ENCODE data around the gene SRSF9. TPM values are rescaled to one million over a fixed set of nuclear protein-coding genes. Genes with fewer than 3 reads are reported as not detected.

Gene SRSF9
- total RNA-seq, 1 donor from 2014 or later, result 155 TPM

DNA sequence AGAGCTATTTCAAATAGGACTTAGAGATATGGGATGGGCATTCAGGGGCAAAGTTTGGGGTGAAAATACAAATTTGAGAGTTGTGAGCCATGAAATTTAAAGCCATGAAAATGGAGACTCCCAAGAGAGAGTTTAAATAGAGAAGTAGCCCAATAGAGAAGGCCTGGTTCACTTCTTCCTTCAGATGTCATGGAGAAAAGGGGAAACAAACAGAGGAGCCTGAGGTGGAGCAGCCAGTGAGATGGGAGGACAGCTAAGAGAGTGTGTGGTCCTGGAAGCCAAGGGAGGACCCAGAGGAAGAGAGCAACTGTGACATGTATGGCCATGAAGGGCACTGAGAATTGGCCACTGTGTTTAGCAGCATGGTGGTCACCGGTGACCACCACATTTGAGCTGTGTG lies 14.1 kb upstream of the SRSF9 start:
- no peak for DNase-seq (ENCODE audit: low spot score)

DNA sequence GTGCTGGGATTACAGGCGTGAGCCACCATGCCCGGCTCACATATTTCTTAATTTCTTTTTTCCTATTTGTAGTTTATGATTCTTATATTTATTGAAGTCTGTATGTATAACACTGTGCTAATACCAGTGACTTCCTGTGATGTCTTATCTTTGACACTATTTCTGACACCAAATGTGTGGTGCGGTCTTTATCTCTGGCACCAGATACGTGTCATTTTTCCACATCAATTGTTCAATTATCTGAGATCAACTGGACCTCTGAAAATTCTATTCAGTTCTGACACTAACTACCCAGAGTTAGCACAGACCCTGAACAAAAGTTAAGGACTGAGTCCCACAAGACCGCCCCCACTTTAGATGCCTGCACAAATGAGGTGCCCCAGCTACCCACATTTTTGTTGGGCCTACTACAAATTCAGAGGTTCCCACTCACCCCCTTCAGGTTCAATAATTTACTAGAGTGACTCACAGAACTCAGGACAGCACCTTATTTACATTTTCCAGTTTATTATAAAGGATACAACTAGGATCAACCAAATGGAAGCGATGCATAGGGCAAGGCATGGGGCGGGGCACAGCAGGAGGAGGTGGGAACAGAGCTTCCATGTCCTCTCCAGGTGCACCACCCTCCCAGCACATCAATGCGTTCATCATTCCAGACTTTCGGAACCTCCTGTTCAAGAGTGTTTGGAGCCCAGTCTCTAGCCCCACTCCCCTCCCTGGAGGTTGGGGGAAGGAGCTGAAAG lies 11.6 kb upstream of the SRSF9 start:
- DNase-seq (ENCODE audit: low spot score), result no peak

DNA sequence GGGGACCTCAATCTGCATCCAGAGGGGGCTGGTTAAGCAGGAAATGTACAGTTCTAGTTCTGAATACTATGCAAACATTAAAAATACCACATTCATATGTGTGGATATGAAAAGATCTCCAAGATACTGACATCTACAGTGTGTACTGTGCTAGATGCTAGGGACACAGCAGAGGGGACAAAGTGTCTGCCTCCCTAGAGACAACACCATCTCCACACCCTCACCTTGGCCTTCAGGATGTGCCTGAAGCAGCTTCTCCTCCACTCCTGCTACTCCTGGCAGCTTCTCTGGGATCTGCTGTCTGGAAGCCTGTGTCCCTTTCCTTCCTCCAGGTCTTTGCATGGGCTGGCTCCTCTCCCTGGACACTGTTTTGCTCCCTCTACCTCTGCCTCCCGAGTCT lies 10.7 kb upstream of the SRSF9 start:
- DNase-seq (ENCODE audit: low spot score), result no peak

DNA sequence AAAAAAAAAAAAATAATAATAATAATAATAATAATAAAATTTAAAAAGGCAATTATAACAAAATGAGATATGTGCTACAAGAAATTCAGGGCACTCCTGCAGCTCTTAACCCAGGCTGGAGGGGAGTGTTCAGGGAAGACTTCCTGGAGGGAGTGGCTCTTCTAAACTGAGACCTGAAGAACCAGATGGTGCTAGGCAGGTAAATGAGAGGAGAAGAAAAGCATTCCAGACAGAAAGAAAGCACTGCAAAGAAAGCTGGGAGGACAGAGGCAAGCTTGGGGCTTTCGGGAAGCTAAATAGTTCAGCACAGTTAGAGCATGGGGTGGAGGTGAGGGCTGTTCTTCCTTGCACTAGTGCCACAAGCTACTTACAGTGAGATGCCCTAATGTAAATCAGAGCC lies 9.9 kb upstream of the SRSF9 start:
- DNase-seq (ENCODE audit: low spot score), result no peak

DNA sequence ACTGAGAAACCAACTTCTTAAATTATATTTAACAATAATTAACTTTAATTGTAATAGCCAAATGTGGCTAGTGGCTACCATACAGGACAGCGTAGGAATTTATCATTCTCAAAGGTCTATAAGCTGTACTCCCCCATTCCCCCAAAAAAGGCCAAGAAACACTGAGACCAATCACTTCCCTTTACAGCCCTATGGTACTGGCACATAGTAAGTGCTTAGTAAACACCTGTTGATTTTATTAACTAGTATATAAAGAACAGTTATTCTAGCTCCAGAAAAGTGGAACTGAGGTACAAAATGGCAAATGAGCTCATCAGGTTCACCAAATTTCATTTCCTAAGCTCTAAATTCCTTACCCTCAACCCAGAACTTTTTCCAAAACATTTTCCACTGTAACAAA lies 6.1 kb upstream of the SRSF9 start:
- DNase-seq (ENCODE audit: low spot score), result no peak

DNA sequence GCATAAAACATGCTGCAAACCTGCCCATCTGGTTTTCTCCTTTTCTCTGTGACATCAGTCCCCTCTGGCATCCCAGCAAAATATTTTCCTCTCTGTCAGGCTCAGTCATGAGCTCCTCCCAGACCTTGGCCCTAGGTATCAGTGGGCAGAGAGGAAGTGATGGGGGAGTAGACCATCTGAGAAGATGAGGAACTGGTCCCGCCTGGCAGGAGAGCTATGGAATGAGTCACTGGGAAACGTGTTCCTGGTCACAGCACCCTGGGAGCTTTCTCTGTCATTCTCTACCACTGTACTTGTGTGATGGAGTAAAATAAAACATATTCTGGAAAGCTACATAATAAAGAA lies 5.0 kb upstream of the SRSF9 start:
- DNase-seq (ENCODE audit: low spot score), result peak; percentile 77

DNA sequence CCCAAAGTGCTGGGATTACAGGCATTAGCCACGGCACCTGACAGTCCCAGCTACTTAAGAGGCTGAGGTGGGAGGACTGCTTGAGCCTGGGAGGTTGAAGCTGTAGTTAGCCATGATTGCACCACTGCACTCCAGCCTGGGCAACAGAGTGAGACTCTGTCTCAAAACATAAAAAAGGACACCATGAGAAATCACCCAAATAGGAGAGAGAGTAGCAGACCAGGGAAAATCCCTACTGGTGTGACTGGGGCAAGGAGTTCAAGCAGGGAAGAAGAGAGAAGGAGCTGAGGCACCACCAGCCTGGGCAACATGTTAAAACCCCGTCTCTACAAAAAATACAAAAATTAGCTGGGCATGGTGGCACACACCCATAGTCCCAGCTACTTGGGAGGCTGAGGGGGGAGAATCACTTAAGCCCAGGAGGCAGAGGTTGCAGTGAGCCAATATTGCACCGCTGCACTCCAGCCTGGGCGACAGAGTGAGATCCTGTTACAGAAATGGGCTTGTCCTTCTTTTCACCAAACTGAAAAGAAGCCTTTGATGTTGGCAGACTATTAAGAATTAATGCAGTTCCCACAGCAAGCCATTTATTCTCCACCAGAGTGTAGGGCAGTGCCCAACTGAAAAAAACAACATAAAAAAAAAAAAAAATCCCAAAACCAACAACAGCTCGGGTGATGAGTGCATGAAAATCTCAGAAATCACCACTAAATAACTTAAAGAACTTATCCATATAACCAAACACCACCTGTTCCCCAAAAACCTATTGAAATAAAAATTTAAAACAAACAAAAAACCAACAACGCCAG lies 4.5 kb upstream of the SRSF9 start:
- no peak for DNase-seq (ENCODE audit: low spot score)

DNA sequence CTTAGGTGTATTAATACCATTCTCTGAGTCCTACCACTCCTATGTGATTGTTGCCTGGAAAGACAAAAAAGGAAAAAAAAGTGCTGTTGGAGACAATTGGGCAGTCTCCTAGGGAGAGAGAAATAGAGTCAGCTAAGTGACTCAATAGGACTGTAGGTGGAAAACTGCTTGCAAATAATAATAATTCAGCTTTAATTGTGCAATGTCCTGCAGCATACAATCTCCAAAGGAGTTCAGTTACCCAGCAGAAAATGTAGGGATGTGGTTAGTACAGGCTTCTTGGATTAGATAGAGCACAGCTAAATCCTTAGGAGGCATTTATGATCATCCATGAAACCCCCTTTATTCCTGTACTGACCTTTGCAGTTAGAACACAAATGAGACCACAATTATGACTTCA lies 3.0 kb upstream of the SRSF9 start:
- no peak for DNase-seq (ENCODE audit: low spot score)

DNA sequence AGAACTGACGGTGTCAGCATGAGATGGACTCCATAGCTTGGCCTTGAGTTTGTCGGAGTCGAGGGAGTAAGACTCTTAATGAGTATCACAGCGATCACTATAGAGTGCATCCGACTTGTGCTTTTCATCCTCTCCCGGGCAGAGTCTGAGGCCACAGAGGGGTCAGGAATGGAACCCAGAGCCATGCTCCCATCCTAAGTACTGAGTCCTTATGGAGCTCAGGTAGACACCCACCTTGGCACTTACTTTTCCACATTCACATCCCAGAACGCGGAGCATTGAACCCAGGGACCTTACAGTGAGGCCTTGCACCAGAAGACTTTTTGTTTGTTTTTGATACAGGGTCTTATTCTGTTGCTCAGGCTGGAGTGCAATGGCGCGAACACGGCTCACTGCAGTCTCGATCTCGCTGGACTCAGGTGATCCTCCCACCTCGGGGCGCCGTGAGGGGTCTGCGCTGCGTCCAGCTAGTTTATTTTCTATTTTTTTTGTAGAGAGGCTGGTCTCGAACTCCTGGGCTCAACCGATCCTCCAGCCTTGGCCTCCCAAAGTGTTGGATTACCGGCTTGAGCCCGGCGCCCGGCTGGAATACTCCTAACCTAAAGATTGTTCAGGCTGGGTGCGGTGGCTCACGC lies 719 bp upstream of the SRSF9 start:
- DNase-seq (ENCODE audit: low spot score), result no peak

DNA sequence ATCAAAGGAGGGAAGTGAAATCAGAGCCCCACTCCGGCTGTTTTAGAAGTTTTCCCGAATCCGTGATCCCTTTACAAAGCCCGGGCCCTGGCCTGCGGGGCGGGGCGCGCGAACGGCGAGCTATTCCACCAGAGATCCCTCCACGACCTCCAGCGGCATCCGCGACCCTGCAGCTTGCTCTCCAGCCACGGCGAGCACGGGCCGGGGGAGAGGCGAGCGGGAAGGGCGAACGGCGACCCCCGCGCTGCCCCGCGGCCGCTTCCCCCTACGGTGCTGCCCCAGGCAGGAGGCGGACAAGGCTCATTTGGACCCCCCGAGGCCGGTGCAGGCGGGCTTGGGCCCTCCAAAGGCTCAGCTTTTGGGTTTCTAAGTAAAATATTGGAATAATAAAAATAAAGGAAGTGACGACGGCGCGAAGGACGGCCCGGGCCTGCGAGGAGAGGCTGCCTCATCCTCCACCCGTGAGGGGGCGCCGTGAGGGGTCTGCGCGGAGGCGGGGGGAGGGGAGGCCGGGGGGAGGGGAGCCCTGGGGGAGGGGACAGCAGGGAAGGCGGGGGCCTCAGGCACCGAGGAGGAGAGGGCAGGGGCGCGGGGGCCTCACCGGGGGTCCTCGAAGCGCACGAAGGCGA lies 613 bp downstream of the SRSF9 start:
- peak; percentile 48 for DNase-seq (ENCODE audit: low spot score)

DNA sequence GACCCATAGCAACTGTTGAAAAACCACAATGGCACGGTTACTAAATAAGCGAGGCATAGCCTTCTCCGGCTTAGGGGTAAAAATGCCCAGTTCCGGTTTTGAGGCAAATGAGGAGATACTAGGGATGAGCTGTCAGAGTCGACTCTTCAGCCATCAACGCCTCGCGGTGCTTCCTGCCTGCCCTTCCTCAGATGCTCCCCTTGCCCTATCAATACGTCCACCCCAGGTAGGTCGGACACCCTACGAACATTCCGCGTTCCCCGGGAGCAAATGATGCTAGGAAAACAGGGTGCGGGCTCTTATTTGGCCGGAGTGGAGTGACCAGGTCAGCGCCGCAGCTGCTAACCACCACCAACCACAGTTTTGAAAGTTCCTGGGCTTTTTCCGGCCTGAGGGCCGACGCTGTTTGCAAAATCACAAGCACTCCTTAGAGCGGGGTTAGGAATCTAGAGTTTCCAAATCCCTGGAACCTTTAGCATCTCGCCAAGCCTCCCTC lies 1.2 kb downstream of the SRSF9 start:
- DNase-seq (ENCODE audit: low spot score), result peak; percentile 47

DNA sequence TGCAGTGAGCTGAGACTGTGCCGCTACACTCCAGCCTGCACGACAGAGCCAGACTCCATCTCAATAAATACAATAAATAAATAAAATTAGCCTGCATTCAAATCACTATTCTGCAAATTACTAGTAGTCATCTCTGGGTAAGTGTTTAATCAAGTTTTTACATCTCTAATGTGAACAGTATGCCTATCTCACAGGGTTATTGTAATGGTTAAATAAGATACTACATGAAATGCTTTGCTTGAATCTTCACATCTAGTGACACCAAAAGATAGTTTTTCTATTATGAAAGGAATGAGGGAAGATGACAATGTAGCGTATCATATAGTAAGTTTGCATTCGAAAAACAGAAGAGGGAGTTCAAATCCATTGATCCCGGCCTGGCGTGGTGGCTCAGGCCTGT lies 2.1 kb downstream of the SRSF9 start:
- no peak for DNase-seq (ENCODE audit: low spot score)

DNA sequence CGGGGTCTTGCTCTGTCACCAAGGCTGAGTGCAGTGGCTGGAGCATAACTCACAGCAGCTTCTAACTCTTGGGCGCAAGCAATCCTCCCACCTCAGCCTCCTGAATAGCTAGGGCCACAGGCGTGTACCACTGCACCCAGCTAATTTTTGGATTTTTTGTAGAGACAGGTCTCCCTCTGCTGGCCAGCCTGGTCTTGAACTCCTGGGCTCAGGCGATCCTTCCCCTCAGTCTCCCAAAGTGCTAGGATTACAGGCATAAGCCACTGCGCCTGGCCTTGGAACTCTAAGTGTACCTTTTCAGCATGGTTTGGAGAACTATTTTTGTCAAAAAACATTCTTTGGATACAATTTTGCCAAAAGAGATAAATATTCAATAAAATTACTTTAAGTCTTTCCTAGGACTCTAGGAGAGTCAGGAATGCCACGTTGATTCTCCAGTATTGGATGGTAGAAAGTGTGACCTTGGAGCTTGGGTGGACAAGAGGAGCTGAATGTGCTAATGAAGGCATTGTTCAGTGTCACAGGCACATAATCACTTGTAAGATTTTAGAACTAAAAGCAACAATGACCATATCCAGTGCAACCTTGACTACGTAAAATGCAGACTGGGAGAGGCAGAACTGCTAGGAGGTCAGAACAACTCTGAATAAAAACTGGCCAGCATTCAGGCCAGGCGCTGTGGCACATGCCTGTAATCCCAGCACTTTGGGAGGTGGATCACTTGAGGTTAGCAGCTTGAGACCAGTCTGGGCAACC lies 2.8 kb downstream of the SRSF9 start:
- DNase-seq (ENCODE audit: low spot score), result no peak

DNA sequence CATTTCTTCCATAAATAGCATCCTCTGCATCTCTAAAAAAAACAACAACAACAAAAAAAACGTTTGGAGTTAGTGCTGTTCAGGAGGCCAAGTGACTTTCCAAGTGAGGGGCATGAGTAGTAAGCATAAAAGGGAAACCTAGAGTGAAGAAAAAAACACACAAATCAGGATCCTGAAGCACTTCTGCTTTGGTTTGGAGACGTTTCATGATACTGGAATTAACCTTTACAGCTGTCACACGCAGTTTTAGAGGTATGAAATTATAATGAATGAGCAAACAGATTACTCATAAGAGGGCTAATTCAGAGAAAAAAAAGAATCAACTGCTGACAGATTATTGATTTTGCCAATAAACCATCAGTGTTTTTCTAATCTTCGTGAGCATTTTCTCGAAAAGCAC lies 3.8 kb downstream of the SRSF9 start:
- no peak for DNase-seq (ENCODE audit: low spot score)

DNA sequence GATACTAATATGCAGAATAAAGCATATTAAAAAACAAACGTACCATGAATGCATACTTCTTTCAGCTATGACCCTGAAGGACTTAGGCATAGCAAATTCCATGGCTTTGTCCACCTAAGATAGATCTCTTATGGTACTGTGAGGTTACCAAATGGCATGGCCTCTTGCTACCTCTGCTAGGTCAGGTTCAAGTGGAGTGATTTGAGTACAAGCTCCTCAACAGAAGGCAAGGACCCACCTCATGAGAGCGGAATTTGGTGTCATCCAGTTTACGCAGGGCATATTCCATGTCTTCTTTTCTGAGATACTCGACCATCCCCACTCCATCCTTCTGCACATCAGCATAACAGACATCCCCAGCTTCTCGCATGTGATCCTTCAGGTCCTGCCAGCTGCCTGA lies 5.8 kb downstream of the SRSF9 start:
- no peak for DNase-seq (ENCODE audit: low spot score)

DNA sequence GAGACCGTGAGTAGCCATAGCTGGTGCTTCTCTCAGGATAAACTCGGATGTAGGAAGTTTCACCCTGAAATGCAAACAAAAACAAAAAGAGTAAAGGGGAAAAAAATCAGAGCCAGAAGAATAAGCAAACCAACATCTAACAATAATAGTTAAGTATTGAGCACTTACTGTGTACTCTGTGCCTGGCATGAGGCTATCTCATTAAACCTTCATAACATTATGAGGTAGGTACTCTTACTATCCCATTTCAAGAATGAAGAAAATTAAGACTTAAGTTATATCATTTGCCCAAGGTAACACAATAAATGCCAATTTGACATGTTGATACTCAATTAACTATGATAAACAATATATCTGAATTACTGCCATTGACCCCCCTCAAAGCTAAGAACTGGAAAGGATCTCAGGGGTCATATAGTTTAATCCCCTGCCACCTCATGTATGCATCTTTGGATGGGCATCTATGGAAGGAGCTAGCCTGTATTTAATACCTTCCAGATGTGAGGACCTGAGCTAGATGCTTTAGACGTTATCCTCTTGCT lies 7.4 kb downstream of the SRSF9 start:
- no peak for DNase-seq (ENCODE audit: low spot score)

DNA sequence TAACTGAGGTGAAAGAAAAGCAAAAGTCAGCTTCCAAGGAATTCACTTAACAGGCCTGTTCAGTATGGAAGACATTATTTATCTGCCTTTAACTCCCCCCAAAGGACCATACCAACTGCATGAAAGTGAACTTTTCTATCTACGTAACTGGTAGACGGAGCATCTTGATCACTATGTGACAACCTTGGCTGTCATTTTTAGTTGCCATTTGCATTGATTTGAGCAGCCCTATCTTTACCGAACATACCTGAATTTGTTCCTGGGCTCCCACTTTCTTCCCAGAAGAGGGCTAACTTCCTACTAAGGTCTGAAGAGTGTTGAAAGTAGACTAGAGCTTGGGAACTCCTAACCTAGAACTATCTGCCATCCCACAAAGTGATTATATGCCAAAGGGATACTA lies 9.4 kb downstream of the SRSF9 start:
- DNase-seq (ENCODE audit: low spot score), result no peak

DNA sequence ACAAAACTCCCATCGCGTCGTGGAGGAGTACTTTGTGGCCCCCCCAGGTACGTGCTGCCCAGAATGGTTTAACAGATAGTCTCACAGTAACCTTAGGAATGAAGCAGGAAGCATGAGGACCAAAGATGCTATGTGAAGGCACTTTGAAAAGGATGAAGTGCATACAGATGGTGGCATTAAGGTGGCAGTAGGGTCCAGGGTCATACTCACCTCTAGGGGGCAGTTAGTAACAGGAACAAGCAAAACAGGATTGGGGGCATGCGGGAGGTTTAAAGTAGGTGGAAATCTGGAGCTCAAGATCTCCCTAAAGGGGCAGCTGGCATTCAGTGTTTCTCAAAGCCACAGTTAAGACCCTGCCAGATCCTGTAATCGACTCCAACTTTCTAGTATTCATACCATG lies 12.4 kb downstream of the SRSF9 start:
- no peak for DNase-seq (ENCODE audit: low spot score)

DNA sequence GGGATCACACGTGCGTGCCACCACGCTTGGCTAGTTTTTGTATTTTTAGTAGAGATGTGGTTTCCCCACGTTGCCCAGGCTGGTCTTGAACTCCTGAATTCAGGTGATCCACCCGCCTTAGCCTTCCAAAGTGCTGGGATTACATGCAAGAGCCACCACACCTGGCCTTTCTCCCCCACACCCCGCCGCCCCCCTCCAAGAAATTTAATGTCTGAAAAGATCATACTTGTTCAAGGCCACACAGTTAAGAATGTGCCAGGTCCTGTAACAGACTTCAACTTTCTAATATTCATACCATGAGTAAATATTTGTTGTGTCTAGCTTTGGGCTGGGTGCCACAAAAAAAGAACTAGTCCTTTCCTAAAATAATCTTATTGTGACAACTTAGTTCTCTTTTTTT lies 14.2 kb downstream of the SRSF9 start:
- DNase-seq (ENCODE audit: low spot score), result no peak

DNA sequence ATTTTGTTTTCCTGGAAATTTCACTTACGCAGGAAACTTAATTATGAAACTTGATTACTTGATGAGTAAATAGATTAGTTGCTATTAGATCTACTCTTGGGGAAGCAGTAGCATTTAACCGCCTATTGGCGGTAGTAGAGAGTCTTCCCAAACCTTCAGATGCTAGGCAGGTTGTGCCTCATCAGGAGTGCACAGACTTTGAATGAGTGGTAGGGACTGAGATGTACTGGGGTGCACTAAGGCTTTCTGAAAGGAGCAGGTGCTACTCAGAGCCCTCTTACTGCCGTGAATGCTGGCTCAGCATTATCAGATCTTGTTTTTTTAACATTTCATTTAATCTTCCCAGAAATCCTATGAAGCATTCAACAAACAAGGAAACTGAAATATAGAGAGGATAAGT lies 15.6 kb downstream of the SRSF9 start:
- DNase-seq (ENCODE audit: low spot score), result no peak

DNA sequence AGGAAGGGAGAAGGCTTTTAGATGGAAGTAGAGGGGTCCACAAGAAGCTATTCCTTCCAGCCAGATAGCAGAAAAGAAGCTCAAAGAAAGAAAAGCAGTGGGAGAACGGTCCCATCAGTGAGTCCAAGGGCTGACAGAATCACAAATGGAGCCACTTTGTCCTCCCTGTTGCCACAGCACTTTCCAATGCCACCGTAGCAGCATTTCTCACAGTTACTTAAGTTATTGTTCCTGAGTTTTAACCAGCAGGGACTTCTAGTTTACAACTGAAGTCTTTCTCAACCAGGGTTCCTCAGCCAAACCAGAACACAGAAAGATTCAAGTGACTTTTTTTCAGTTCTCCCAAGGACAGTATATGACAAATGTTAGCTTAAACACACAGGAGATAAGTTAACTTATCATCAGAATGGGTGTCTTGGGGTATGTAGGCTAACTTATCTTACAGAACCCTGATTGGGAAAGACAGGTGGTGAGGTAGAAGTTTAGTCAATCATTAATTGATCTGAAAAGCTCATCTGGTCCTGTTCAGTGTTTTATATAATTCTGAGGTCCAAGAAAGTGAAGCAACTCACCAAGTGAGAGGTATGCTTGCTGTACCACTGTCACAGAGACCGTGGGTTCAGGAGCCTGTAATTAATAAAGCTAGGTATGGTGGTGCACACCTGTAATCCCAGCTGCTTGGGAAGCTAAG lies 16.3 kb downstream of the SRSF9 start:
- DNase-seq (ENCODE audit: low spot score), result no peak
